Putamen (tissue), 1 donor: ENCODE data around the gene FAR1.

Experiments
- DNase-seq: peaks from one replicate; pipeline ENCODE4 v3.0.0-alpha.2; 2016; ENCODE audit warnings: low spot score

FAR1 gene

DNA sequence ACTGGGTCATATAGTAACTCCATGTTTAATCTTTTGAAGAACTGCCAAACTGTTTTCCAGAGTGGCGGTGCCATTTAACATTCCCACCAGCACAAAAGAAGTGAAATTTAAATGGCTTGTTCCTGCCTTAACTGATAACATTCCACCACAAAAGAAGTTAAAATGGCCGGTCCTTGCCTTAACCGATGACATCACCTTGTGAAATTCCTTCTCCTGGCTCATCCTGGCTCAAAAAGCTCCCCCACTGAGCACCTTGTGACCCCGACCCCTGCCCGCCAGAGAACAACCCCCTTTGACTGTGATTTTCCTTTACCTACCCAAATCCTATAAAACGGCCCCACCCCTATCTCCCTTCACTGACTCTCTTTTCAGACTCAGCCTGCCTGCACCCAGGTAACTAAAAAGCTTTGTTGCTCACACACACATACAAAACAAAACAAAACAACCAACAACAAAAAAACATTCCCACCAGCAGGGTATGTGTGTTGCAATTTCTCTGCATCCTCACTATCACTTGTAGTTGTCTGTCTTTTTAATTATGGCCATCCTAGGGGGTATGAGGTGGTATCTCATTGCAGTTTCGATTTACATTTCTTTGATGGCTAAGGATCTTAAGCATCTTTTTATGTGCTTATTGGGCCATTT lies 109.0 kb downstream of the FAR1 start:
- no peak for DNase-seq

DNA sequence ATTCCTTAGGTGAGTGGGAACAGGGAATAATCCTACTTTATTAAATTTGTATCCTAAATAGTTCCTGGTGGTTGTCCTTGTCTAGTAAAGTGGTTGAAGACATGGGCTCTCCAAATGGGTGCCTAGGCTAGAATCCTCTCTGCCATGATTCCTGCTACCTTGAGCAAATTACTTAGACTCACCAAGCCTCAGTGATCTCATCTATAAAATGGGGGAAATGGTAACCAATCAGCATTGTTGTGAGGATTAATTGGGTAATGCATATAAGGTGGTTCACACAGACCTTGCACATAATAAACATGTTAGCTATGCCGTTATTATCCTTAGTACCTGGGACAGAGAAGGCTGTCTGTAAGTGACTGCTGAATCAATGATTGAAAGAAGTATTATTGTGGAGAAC lies 109.9 kb downstream of the FAR1 start:
- DNase-seq, result no peak

DNA sequence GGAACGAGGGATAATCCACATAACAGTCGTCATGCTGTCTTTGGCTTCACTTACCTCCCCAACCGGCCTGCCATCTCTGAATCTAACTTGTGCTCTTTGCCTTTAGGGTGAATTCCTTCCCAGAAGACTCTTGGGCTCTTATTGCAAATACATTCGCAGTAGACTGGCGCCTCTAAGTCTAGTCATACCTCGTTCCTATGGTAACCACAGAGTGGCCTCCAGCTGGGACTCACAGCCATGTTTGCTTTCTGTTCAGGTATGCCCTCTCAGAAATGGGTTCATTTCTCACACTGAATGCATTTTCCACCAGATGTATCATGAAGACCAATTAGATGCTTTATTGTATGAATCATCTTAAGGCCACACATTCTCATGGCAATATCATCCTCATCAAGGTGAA lies 112.7 kb downstream of the FAR1 start:
- DNase-seq, result no peak
